NCI-H82 treated with DMSO at 0.1 percent for 48 hours (cell line): ENCODE data around the gene BCORL1.

Experiments
- DNase-seq: peaks from one replicate; lab custom pipeline; 2025; ENCODE audit not compliant: unreplicated experiment; lab: John Stamatoyannopoulos, UW

Gene BCORL1

DNA sequence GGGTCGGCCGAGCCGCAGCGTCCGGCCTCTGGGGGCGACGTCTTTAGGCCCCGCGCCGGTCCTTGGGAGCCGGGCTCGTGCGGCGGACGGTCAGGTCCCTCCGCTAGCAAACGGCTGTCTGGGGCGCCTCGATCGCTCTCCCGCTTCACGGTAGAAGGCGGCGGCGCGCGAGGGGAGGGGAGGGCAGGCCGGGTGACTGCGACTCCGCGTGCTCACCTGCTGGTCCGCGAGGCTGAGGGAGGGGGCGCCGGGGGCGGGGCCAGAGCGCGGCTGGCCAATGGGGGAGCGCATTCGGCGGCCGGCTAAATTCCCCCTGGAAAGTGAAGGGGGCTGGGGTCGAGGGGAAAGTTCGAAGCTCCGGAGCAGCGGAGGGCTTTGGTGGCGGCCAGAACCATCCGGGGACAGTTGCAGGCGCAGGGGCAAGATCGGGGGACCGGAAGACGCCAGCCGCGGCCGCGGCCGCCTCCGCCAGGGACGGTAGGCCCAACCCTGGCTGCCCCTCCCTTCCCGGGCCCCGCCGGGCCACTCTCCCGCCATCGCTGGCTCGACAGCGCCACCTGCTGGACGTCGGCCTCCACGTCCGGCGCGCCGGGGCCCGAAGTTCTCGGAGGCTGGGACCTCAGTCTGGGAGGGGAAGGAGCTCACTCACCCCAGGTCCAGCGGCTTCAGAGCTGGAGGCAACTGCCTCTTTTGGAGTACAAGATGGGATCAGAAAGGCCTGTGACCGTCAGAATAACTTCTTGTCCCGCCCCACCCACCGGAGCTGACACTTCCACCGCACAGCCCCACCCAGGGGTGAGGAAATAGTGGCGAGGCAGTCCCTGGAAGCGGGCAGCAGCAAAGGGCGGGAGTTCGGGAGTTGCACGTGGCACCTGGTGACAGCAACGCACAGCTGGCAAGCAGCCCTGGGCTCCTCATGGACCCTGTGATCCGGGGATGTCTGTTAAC is 78.0 kb downstream of the BCORL1 start:
- peak; percentile 36 for DNase-seq

DNA sequence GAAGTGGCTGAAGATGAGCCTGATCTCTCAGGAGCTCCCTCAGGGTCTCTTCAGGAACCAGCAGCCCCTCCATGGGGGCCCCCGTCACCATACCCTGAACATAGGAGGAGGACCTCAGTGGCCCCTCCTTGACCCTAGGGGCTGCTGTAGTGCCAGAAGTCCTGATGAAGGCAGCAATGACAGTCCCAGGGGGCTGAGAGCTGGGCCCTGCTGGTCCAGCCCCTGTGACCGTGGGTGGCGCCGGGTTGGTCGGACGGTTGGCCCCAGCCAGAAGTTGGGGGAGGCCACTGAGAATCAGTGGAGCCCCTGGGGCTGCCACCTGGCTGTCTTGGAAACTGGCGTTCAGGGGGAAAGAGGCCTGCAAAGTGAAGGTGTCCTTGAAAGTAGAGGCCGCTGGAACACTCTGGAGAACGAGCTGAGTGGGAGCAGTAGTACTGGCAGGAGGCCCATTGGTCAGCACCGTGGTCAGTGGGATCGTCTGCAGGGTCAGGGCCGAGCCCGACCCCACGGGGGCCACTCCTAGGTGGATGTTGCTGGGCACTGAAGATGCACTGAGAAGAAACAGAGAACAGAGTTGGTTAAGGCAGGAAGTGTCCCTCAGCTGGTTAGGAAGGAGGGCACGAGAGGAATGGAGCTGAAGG is 84.7 kb downstream of the BCORL1 start:
- DNase-seq = no peak

- DNase-seq = no peak
Measured at GRCh38 chrX:130071611-130072344, 89.3 kb downstream of the BCORL1 start.

- no peak for DNase-seq
Measured at GRCh38 chrX:130072345-130072740, 89.9 kb downstream of the BCORL1 start.

DNA sequence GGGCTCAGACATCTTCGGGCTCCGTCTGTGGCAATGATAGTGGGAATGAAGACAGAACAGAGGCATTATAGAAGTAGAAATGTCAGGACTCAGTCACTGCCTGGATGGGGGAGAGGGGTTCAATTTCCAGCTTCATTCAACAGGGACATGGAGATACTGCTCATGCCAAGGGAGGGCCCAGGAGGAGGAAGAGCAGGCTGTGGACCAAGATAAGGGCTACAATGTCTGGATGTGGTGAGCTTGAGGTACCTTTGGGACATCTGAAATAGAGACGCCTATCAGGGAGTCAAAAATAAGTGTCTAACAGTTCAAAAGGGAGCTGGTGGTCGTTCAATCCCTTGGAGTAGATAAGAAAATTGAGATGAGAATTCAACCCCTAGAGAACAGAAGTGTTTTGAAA is 93.3 kb downstream of the BCORL1 start:
- DNase-seq = no peak

- peak; percentile 83 for DNase-seq
Measured at GRCh38 chrX:130079824-130080406, 97.5 kb downstream of the BCORL1 start.

- DNase-seq = no peak
Measured at GRCh38 chrX:130080791-130081367, 98.4 kb downstream of the BCORL1 start.

DNA sequence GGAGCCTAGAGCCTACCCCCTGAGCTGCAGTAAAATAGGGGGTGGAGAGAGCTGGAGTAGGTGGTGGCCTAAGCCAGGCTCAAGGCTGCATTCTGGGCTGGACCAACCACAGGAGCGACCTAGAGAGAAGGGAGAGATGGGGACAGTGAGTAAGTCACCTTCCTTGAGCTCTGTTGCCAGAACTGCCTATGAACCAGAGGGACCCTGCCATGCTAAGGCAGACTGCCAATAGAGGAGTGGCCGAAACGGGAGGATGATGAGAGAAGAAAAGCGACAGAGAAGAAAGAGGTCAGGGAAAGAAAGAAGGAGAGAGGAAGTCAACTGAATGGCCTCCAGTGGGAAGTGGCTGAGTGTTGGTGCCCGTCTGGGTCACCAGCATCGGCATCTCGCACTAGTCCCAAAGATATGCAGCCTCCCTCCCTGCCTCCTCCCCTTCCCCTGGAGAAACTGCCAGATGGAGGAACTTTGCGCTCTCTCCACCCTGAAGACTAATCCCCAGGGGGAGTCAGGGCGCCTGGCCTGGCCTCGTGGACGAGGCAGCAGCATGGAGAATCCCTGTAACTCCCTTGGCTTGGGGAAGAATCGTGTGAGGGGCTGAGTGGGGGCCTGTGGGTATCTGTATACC is 99.1 kb downstream of the BCORL1 start:
- peak; percentile 46 for DNase-seq

DNA sequence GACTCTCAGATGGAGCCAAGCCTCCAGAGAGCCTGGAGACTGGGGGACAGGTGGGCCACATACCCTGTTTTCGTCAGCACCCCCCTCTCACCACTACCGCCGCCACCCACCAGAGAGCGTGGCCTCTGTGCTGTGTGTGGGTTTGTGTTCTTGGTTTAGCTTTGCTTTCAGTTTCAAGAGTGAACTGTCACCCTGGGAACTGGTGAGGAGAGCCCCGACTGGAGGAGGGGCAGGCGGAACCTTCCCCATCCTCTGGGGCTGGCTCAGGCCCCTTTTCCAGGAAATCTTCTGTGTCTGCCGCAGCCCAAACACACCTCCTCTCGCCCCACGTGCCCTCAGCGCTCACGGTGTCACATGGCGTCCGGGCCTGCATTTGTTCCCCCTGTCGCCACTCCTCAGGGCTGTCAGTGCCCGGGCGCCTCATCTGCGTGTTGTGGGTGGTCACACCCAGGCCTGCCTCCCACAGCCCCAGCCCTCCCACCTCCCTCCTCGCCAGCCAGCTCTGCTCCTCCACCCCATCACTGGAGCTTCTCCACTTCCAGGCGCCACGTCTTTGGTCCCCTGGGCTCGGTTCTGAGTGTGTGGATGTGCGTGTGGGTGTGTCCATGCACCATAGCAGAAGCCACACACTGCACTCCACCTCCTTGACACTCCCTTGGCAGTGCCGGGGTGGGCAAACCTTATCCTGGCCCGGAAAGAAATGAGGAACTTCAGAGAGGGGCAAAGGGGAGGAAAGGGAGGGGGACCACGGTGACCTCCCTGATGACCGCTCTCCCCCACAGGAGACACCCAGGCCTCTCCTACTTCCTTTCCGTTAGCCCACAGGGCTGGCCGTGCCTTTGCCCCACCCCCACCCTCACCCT is 100.0 kb downstream of the BCORL1 start:
- DNase-seq = no peak

GRCh38 chrX:130083107-130083490 is 100.7 kb downstream of the BCORL1 start:
- DNase-seq = no peak

GRCh38 chrX:130083656-130084382 is 101.4 kb downstream of the BCORL1 start:
- DNase-seq = no peak

DNA sequence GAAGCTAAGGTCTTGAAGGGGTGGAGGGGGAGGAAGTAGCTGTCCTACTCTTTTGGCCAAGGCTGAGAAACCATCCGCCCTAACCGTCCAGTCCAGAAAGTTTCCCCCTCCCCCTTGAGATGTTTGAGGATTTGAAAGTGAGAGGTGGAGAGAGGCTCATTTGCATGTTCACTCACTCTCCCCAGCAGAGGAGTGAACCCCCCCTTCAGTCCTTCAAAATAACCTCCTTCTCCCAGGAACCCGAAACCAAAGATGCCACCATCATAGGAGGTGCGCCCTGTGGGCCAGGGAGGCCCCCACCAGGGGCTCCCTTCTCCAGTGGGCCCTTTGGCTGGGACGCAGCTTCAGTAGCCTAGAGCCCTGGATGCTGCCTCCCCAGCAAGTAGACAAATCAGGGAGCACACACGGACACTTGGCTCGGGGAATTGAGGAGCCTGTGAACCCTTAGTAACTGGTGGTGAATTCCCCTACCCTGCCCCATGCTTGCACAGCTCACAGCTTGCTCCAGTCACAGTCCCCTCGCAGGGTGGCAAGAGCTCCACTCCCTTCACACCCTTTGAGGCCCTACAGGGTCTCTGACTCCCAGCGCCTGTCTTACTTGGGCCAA is 102.3 kb downstream of the BCORL1 start:
- no peak for DNase-seq

GRCh38 chrX:130085551-130086446 is 103.4 kb downstream of the BCORL1 start:
- DNase-seq = no peak

- no peak for DNase-seq
Measured at GRCh38 chrX:130086447-130087206, 104.2 kb downstream of the BCORL1 start.

DNA sequence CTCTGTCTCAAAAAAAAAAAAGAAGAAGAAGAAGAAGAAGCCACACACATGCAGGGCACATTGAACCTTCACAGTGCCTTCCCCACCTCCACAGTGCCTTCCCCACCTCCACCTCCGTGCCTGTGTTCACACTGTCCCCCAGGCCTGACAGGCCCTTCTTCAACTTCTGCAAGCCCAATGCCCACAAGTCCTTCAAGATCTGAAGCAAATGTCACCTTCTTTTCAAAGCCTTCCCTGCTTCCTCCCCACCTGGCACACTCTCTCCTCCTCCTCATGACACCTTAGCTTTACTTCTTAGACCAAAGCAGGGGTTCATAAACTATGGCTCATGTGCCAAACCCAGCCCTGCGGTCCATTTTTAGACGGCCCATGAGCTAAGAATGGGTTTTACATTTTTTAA is 107.9 kb downstream of the BCORL1 start:
- no peak for DNase-seq

DNA sequence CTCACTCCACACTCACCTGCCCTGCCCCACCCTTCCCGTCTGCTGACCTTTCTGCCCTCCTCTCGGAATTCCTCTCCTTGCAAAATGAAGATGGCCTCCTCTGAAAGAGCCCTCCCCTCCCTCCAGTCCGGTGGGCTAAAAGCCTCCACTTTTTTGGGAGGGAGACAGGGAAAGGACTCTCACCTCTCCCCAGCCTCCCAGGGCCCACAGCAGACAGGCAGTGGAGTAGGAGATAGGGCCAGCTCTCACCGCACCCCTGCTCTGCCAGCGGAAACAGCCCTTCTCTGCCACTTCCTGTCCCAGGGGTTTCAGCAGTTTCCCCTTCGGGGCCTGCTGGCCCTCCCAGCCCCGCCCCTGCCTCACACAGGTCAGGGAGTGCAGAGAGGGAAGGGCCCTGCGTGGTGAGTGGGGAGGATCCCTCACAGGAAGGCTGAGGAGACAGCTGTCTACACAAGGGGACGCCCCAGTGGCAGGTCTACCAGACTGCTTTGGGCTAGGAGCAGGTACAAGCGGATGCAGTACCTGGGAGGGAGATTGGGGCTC is 109.6 kb downstream of the BCORL1 start:
- no peak for DNase-seq
